GM12873 (cell line): Measurements from ENCODE around the gene HOXB2.

Experiments used
- CTCF ChIP-seq: IDR thresholded peaks from 2 replicates; pipeline ENCODE4 v1.5.1; 2012; ENCODE audit warnings: low read depth, mild to moderate bottlenecking, moderate library complexity, low read length, control low read depth; ENCODE audit not compliant: insufficient read depth; ENCODE audit errors: missing control alignments

HOXB2 gene

GRCh38 chr17:48577946-48578615 is 33.2 kb upstream of the HOXB2 start, which contains the start of gene HOXB4:
TSS of gene HOXB4 (minus strand) at chr17:48578350. CDS start at chr17:48578319, 31 bp downstream.
- no peak for TF ChIP-seq CTCF

DNA sequence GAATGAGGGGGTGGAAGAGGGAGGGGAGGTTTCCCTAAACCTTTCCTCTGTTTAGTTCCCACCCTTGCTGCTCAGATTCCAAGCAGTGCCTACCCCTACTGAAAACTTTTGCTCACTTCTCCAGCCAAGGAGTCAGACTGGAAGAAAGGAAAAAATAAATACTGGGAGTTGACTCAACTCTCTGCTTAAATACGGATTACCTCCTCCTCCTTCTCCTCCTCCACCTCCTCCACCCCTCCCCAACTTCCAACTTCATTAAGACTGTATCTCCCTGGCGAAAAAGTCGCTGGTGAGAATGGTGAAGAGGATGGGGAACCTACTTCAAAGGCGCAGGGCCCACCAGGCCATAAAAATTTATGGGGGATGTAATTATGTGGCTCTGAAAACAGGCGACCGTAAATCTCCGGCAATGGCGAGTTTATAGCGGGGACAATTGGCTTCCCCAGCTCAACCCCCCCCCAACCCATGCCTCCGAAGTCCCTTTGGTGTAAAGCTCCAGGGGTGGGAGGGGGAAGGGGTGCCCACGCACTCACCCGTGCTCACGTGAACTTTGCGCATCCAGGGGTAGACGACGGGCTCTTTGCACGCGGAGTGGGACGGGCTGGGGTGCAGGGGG is 32.5 kb upstream of the HOXB2 start:
- no peak for TF ChIP-seq CTCF

- TF ChIP-seq CTCF: no peak
Observed at GRCh38 chr17:48576479-48577309, 31.8 kb upstream of the HOXB2 start.

GRCh38 chr17:48575673-48576478 is 31.0 kb upstream of the HOXB2 start:
- TF ChIP-seq CTCF: no peak

DNA sequence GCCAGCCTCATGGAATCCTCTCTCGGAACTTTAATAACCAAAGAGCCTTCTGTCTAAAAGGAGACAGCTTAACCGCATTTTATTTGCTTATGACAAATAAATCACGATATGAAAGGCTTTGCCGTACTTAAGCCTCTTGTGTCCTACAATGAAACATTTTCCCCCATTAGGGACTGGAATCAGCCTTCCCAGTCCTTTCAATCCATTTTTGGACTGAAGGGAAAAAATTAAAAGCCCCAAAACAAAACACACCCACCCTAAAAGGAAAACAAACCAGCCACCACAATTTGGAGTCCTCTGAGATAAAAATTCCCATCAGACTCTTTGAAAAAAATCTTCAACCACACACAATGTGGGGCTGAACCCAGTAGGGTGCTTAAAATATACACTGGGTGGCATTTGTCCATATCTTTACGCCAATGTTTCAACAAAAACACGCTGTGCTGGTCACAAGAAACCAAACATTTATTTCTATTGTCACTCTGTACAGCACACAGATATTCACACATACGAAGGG is 30.2 kb upstream of the HOXB2 start:
- no peak for TF ChIP-seq CTCF

DNA sequence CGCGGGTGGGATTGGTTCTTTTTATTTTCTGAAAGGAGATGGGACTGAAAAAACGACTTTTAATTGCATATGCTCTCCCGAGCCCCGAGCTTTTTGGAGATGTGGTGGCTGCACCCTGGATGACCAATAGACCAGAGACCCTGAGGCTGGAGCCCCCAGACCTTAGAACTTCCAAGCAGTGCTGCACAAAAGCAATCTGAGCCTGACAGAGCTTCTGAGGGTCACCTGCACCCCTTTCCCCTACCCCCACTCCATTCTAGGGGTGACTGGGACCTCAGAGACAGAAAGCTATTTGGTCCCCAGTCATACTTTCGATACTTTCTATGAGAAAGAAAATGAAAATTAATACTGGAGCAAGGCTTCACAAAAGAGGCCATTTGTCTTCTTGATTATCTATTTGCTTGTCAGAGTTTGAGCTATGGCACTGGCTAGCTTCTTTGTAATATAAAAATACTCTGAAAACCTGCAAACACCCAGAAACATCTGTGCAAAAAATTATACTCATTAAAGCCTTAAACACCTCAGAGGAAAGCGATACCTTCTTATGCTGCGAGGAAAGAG is 29.7 kb upstream of the HOXB2 start:
- TF ChIP-seq CTCF: no peak
